Neural cell (in vitro differentiated cells): ENCODE results near the gene BNIP3.

Source experiments
- CTCF ChIP-seq: fragments of 450-650 bp; IDR thresholded peaks from 2 replicates; pipeline ENCODE4 v1.5.1; 2014; ENCODE audit warnings: antibody characterized with exemption, mild to moderate bottlenecking, moderate library complexity; ENCODE audit not compliant: poor library complexity, severe bottlenecking
- EP300 ChIP-seq: fragments of 450-650 bp; conservative IDR thresholded peaks from 2 replicates; pipeline ENCODE4 v1.6.1; 2014; ENCODE audit warnings: antibody characterized with exemption, mild to moderate bottlenecking, moderate library complexity; ENCODE audit not compliant: poor library complexity, severe bottlenecking
- EZH2 ChIP-seq: fragments of 200-600, 300-800 bp; shearing (Covaris generic), sonication (generic); IDR thresholded peaks from 2 replicates; pipeline ENCODE4 v1.6.1; 2014; ENCODE audit warnings: antibody characterized with exemption, low read length, borderline replicate concordance, mild to moderate bottlenecking; ENCODE audit not compliant: insufficient read depth, poor library complexity, severe bottlenecking
- TAF1 ChIP-seq: IDR thresholded peaks from 2 replicates; pipeline ENCODE4 v1.6.1; 2012; ENCODE audit warnings: low read depth

- TF ChIP-seq CTCF (no peak), EZH2 (no peak), EP300 (no peak), TAF1 (no peak)
These were observed 33.9 kb downstream of the BNIP3 start for GRCh38 chr10:131947631-131948347.
